ENCODE data around the gene LZTS2.

The LZTS2 gene

DNA sequence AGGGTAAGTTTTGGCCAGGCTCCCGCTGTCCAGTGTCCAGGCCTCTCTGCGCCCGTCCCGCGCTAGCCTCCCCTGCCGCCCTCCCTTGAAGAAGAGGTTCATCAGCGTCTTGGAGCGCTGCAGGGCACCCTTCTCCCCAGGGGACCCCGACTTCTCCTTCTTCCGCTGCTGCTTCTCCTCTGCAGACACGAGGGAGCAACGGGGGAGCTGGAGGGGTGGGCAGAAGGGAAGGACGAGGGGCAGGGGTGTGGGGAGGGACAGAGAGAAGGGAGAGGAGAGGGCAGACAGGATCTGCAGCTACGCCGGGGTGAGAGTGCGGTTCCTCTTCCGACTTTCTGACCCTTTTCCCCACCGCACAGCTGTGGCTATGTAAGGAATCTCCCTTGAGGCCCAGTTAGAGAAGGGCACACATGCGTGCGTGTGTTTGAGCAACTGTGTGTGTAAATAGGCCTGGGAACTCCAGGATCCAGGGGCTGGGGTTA is 18.6 kb downstream of the LZTS2 start:
- H3K4me3 ChIP-seq (ENCODE audit: control insufficient read depth, low read depth, low read length): no peak overlapping the region
- DNase-seq (ENCODE audit: low read depth): no peak
- TF ChIP-seq, protein P1, sequence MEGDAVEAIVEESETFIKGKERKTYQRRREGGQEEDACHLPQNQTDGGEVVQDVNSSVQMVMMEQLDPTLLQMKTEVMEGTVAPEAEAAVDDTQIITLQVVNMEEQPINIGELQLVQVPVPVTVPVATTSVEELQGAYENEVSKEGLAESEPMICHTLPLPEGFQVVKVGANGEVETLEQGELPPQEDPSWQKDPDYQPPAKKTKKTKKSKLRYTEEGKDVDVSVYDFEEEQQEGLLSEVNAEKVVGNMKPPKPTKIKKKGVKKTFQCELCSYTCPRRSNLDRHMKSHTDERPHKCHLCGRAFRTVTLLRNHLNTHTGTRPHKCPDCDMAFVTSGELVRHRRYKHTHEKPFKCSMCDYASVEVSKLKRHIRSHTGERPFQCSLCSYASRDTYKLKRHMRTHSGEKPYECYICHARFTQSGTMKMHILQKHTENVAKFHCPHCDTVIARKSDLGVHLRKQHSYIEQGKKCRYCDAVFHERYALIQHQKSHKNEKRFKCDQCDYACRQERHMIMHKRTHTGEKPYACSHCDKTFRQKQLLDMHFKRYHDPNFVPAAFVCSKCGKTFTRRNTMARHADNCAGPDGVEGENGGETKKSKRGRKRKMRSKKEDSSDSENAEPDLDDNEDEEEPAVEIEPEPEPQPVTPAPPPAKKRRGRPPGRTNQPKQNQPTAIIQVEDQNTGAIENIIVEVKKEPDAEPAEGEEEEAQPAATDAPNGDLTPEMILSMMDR (IDR thresholded peaks at IDR 0.05; ENCODE audit: control insufficient read depth, insufficient read depth, low read depth, low read length, missing control alignments): no peak

DNA sequence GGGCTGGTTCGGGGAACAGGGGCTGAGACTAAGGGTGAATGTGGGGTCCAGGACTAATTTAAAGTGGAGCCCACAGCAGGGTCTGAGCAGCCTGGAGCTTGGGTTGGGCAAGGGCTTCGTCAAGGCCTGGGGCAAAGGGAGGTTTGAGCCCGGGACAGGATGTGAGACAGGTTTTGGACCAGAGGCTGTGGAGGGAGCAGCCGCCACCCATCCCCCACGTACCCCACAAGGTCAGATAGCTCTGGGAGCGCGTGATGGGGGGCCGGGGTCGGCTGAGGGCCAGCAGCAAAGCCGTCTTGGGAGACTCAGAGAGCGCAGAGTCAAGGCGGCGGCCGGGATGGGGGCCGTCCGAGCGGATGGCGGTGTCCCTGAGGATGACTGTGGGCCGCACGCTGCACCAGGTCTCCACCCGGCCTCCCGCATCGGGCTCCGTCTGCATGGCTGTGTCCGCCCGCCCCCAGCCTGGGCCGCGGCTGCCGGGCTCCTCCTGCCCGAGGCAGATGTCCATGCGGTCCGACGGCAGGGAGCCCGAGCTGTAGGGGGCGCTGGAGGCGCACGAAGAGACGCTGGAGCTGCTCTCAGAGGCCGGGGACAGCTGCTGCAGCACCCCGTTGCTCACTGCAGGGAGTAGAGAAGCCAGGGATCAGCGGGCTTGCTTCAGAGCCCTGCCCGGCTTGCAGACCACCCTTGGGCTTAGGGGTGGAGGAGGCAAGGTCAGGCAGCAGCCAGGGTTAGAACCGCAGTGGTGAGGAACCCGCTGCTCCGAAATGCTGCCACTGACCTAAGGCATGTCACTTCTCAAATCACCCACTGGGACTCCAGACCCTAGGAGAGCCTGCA is 19.2 kb downstream of the LZTS2 start:
- H3K4me3 ChIP-seq (ENCODE audit: control insufficient read depth, low read depth, low read length): no peak overlapping the region
- DNase-seq (ENCODE audit: low read depth): no peak
- TF ChIP-seq, protein P1 (IDR thresholded peaks at IDR 0.05; ENCODE audit: control insufficient read depth, insufficient read depth, low read depth, low read length, missing control alignments): peak; percentile 87

DNA sequence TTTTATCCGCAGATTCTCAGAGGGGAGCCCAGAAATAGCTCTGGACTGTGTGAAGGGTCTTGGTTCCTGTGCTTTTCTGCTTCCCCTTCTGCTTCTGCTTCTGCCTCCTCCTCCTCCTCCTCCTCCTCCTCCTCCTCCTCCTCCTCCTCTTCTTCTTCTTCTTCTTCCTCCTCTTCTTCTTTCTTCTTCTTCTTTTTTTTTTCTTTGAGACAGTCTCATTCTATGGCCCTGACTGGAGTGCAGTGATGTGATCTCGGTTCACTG is 19.8 kb downstream of the LZTS2 start:
- TF ChIP-seq, protein P1 (IDR thresholded peaks at IDR 0.05; ENCODE audit: control insufficient read depth, insufficient read depth, low read depth, low read length, missing control alignments): no peak
- no peak overlapping the region for H3K4me3 ChIP-seq (ENCODE audit: control insufficient read depth, low read depth, low read length)
- no peak for DNase-seq (ENCODE audit: low read depth)

DNA sequence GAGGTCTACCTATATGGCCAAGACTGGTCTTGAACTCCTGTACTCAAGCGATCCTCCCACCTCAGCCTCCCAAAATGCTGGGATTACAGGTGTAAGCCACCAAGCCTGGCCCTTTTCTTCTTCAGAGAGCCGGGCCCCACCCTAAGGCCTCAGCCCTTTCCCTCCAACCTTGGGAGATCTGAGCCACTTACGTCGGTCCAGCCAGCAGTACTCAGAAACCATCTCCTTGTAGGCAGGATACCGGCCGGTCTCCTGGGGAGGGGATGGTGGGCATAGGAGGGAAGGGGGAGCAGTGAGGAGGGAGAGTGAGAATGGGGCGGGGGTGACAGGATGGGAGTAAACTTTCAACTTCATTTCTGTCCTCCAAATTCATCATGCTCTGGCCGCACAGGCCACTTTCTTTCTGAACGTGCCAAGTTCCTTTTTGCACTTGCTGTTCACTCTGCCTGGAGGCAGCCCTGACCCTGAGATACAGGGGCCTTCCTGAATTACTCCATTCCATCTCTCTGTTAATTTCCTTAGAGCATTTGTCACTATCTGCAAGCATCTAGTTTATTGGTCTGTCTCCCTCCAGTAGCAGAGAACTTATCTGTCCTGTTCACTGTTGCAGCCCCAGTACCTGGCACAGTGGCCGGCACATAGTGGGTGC is 20.9 kb downstream of the LZTS2 start:
- TF ChIP-seq, protein P1 (IDR thresholded peaks at IDR 0.05; ENCODE audit: control insufficient read depth, insufficient read depth, low read depth, low read length, missing control alignments): no peak
- H3K4me3 ChIP-seq (ENCODE audit: control insufficient read depth, low read depth, low read length): no peak overlapping the region
- no peak for DNase-seq (ENCODE audit: low read depth)

DNA sequence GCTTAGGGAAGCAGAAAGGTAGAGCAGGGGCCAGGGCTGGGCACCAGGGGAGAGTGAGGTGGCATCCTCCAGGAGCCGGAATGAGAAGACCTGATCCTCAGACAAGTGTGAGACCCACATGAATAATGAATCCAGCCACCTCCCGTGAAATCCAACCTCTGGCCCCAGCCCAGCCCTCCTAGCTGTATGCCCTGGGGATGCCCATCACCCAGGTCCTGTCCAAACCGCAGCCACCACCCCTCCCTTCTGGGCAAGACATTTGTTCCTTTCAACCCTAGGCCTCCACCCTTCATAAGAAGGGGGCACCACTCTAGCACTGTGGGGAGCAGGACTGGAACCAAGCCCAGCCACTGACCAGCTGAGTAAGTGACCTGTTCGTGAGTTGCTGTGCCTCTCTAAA is 21.6 kb downstream of the LZTS2 start:
- TF ChIP-seq, protein P1 (IDR thresholded peaks at IDR 0.05; ENCODE audit: control insufficient read depth, insufficient read depth, low read depth, low read length, missing control alignments): no peak
- no peak overlapping the region for H3K4me3 ChIP-seq (ENCODE audit: control insufficient read depth, low read depth, low read length)
- no peak for DNase-seq (ENCODE audit: low read depth)

DNA sequence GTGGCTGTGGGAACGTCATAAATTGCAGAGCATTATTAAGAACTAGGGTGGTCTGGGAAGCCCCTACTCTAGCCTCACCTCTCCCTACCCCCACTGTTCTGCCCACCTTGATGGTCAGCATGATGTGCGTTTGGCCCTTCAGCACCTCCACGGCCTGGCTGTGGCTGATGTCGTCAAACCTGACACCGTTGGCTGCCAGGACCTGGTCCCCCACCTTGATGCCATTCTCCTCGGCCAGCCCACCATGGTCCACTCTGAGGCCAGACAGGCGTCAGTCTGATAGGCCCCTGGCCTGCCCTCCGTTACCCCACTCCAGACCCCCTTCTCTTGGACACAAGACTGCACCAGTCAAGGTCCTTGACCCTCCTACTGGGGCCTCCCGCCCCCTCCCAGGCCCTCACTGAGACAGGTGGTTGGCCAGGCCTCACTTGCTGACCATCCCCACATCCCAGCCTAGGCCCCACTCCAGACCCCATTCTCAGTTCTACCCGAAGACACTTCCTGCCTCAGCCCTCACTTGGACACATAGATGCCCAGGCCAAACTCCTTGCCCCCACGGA is 22.2 kb downstream of the LZTS2 start:
- no peak overlapping the region for H3K4me3 ChIP-seq (ENCODE audit: control insufficient read depth, low read depth, low read length)
- TF ChIP-seq, protein P1 (IDR thresholded peaks at IDR 0.05; ENCODE audit: control insufficient read depth, insufficient read depth, low read depth, low read length, missing control alignments): no peak
- no peak for DNase-seq (ENCODE audit: low read depth)

Data from AG09309 (cell line).